Measurements from ENCODE around the gene IL1R2.

GRCh38 chr2:102014041-102014345, 22.2 kb downstream of the IL1R2 start:
- TF ChIP-seq EZH2 (IDR thresholded peaks at IDR 0.05; ENCODE audit: low read depth, low read length, severe bottlenecking) (no peak), CTCF (IDR thresholded peaks at IDR 0.05; ENCODE audit: control extremely low read depth in 1 of 3, insufficient read depth in 1 of 3, low read depth in 1 of 3, low read length in 3 of 3) (no peak), RXRA (IDR thresholded peaks at IDR 0.05; ENCODE audit: insufficient read depth, low read depth, low read length) (no peak), KDM4A (IDR thresholded peaks at IDR 0.05; ENCODE audit: low read depth, low read length, severe bottlenecking) (no peak), POLR2A (IDR thresholded peaks at IDR 0.05; ENCODE audit: control extremely low read depth in 1 of 2, low read depth in 2 of 2, low read length in 2 of 2) (no peak), POLR2AphosphoS5 (IDR thresholded peaks at IDR 0.05; ENCODE audit: low read depth, low read length) (no peak), BACH1 (IDR thresholded peaks at IDR 0.05; ENCODE audit: low read length) (no peak), ZNF274 (IDR thresholded peaks at IDR 0.05; ENCODE audit: borderline replicate concordance, extremely low read depth, low read length) (no peak), RAD21 (IDR thresholded peaks at IDR 0.05 in 1 of 2, conservative IDR thresholded peaks at IDR 0.05 in 1 of 2; ENCODE audit: low read depth in 2 of 2, low read length in 2 of 2) (no peak)
